GM20000 (cell line): ENCODE measurements around the gene TMEM139.
A peak's percentile ranks its signal among the peaks of the same experiment; 100 is the strongest.

Source experiments
- DNase-seq: peaks from one replicate; pipeline ENCODE4 v3.0.0; 2012; ENCODE audit warnings: low spot score
- TF ChIP-seq, protein P1 (sequence below): IDR thresholded peaks from 2 replicates; pipeline ENCODE4 v1.5.1; 2012; ENCODE audit warnings: mild to moderate bottlenecking, control low read depth; ENCODE audit errors: extremely low read depth, missing control alignments

The TMEM139 gene

DNA sequence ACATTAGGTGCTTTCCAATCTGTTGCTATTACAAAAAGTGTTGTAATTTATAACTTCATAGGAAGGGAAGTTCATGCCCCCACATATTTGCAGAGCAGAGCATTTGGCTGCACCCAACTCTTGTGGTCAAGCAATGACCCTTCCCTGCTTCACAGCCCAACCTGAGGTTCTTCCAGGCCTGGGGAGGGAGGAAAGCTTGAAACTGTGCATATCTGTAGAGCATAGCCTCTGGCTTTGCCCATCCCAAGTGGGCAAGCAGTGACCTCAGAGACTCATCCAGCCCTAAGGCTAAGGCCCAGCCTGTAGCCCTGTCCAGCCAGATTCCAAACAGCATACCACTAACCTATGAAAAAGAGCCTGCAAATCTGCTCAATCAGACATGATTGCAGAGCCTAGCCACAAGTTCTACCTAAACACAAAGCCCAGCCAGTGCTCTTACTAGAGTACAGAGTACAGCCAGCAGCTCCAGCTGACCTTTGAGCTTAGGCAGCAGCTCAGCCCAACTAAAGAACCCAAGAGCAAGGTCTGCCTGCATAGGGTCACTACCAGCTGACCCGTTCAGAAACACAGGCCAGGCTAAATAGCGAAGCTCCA lies 35.9 kb upstream of the TMEM139 start:
- no peak for DNase-seq
- TF ChIP-seq, protein P1, sequence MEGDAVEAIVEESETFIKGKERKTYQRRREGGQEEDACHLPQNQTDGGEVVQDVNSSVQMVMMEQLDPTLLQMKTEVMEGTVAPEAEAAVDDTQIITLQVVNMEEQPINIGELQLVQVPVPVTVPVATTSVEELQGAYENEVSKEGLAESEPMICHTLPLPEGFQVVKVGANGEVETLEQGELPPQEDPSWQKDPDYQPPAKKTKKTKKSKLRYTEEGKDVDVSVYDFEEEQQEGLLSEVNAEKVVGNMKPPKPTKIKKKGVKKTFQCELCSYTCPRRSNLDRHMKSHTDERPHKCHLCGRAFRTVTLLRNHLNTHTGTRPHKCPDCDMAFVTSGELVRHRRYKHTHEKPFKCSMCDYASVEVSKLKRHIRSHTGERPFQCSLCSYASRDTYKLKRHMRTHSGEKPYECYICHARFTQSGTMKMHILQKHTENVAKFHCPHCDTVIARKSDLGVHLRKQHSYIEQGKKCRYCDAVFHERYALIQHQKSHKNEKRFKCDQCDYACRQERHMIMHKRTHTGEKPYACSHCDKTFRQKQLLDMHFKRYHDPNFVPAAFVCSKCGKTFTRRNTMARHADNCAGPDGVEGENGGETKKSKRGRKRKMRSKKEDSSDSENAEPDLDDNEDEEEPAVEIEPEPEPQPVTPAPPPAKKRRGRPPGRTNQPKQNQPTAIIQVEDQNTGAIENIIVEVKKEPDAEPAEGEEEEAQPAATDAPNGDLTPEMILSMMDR = no peak

DNA sequence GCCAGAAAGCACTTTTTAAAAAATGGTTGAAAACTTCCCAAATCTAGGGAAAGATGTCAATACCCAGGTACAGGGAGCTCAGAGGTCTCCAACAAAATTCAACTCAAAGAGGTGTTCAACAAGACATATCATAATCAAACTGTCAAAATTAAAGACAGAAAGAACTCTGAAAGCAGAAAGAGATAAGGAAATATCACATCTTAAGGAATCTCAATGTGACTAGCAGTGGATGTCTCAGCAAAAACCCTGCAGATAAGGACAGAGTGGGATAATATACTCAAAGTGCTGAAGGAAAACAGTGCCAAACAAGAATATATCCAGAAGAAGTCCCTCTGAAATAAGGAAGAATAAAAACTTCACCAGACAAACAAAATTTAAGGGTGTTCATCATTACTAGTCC lies 34.6 kb upstream of the TMEM139 start:
- no peak for DNase-seq
- TF ChIP-seq, protein P1 = no peak

DNA sequence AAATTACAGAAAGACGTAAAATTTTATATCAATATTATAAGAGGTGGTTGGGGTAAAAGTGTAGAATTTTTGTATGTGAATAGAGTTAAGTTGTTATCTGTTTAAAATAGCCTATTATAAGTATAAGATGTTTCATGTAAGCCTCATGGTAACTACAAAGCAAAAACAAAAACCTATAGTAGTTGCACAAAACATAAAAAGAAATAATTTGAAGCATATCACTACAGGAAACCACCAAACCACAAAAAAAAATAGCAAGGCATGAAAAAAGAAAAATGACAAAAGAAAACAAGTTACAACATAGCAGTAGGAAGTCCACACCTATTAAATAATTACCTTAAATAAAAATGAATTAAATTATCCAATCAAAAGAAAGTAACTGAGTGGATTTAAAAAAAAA lies 33.9 kb upstream of the TMEM139 start:
- DNase-seq = no peak
- TF ChIP-seq, protein P1 = no peak

DNA sequence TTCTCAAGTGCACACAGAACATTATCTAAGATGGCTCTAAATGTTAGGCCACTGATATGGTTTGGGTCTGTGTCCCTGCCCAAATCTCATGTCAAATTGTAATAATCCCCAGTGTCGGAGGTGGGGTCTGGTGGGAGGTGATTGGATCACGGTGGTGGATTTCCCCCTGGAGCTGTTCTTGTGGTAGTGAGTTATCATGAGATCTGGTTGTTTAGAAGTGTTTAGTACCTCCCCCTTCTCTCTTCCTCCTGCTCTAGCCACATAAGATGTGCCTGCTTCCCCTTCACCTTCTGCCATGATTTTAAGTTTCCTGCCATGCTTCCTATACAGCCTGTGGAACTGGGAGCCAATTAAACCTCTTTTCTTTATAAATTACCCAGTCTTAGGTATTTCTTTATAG lies 32.8 kb upstream of the TMEM139 start:
- TF ChIP-seq, protein P1 = no peak
- DNase-seq = no peak

DNA sequence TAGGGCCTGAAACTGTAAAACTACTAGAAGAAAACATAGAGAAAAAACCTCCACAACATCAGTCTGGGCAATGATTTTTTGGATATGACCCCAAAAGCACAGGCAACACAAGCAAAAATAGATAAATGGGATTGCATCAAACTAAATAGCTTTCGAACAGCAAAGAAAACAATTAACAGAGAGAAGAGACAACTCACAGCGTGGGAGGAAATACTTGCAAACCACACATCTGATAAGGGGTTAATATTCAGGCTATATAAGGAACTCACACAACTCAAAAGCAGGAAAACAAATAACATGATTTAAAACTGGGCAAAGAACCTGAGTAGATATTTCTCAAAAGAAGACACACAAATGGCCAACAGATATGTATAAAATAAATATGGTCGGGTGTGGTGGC lies 29.2 kb upstream of the TMEM139 start:
- no peak for DNase-seq
- TF ChIP-seq, protein P1 = no peak

DNA sequence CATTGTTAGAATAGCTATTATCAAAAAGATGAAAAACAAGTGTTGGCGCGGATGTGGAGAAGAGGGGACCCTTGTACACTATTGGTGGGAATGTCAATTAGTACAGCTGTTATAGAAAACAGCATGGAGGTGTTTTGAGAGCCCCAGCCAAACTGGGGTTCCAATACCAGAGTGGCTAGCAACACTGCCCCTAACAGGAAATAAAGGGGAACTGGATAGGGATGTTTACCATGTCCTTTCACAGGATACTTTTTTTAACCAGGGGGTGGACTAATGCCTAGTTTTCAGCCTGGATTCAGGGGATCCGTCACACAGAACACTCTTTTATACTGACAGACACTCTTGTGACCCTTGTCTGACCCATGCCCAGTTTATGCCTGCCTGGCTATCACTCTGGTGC lies 28.4 kb upstream of the TMEM139 start:
- TF ChIP-seq, protein P1 = no peak
- no peak for DNase-seq

DNA sequence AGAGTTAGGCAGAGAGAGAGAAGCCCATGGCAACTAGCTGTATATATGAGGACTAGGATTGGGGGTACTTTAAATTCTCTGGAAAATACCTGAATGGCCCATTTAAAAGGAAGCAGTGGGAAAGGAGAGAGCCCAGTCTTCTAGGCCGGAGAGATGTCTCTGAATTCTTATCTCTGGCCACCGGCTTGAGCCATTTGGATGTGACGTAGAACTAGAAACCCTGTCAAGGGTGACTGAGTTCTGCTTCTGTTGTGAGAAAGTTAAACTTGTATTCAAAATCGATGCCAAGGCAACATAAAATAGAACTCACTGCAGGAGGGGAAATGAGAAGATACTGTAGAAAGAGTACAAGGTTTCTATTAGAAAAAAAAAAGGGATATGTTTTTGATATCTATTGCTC lies 27.8 kb upstream of the TMEM139 start:
- DNase-seq = peak; percentile 44
- TF ChIP-seq, protein P1 = no peak
